SK-N-SH (cell line): ENCODE results near the gene GJB3.

Experiments used
- SMC3 ChIP-seq: IDR thresholded peaks from 2 replicates; pipeline ENCODE4 v1.6.1; 2012; ENCODE audit warnings: low read depth, low read length, improper control_type of control experiment
- TF ChIP-seq, protein P1 (sequence below): fragments of 200-600 bp; sonication (generic); IDR thresholded peaks from 2 replicates; pipeline ENCODE4 v1.6.1; 2017; ENCODE audit warnings: antibody characterized with exemption, mild to moderate bottlenecking, moderate library complexity

DNA sequence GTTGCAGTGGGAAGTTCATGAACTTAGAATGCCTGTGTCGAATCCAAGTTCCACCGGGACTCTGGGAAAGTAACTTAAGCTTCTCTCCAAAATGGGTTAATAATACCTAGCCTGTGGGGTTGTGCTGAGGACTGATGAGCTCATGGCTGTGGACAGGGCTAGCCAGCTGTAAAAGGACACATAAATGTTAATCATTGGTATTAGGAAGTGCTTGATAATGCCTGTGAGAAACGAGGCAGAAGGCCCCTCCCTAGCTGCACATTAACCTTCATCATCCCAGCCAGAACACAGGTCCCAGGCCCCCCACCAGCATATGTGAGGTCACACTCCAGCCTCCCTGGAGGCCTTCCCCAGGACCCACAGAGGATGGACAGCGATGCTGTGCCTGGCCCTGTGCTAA, 22.3 kb upstream of the GJB3 start:
- no peak for TF ChIP-seq SMC3
- TF ChIP-seq, protein P1, sequence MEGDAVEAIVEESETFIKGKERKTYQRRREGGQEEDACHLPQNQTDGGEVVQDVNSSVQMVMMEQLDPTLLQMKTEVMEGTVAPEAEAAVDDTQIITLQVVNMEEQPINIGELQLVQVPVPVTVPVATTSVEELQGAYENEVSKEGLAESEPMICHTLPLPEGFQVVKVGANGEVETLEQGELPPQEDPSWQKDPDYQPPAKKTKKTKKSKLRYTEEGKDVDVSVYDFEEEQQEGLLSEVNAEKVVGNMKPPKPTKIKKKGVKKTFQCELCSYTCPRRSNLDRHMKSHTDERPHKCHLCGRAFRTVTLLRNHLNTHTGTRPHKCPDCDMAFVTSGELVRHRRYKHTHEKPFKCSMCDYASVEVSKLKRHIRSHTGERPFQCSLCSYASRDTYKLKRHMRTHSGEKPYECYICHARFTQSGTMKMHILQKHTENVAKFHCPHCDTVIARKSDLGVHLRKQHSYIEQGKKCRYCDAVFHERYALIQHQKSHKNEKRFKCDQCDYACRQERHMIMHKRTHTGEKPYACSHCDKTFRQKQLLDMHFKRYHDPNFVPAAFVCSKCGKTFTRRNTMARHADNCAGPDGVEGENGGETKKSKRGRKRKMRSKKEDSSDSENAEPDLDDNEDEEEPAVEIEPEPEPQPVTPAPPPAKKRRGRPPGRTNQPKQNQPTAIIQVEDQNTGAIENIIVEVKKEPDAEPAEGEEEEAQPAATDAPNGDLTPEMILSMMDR: no peak
